Activated CD4-positive, alpha-beta T cell treated with anti-CD3 and anti-CD28 coated beads, Interleukin-2, amount 10 ng/mL, durations not matched to agents 7 days and 5 days (primary cell): ENCODE data around the gene GPRC6A. TPM values are rescaled to one million over a fixed set of nuclear protein-coding genes. Genes with fewer than 3 reads are reported as not detected.
"Not testable (repeated sequence)": the region's sequence is repeated elsewhere in the genome, so short reads cannot be mapped to it uniquely, and the experiment has no call there.

ENCODE experiments used
- CTCF ChIA-PET: fragments of 350-600 bp; sonication (Branson Sonifier 250); formaldehyde crosslinking; loops from one replicate; lab custom pipeline; 2021; ENCODE audit warnings: antibody characterized with exemption; lab: Charles Lee
- POLR2A ChIA-PET: fragments of 350-600 bp; sonication (Branson Sonifier 250); formaldehyde crosslinking; loops from one replicate; lab custom pipeline; 2021; ENCODE audit warnings: antibody characterized with exemption; lab: Charles Lee
- DNase-seq: peaks from one replicate; pipeline ENCODE4 v3.0.0-alpha.2; 2020
- H3K27ac Mint-ChIP-seq: one replicate; pipeline ENCODE4 v1.8.0; 2021; ENCODE audit warnings: mild to moderate bottlenecking, moderate library complexity, mixed read lengths
- H3K27me3 Mint-ChIP-seq: one replicate; pipeline ENCODE4 v1.8.0; 2021; ENCODE audit warnings: mixed read lengths
- H3K36me3 Mint-ChIP-seq: one replicate; pipeline ENCODE4 v1.8.0; 2021; ENCODE audit warnings: low read depth, mixed read lengths
- H3K4me1 Mint-ChIP-seq: one replicate; pipeline ENCODE4 v1.8.0; 2021; ENCODE audit warnings: mixed read lengths
- H3K4me3 Mint-ChIP-seq: one replicate; pipeline ENCODE4 v1.8.0; 2021; ENCODE audit warnings: mild to moderate bottlenecking, moderate library complexity, mixed read lengths
- H3K9me3 Mint-ChIP-seq: one replicate; pipeline ENCODE4 v1.8.0; 2021; ENCODE audit warnings: mixed read lengths
- total RNA-seq, 2 experiments: library from RNA; stranded (reverse); gene quantifications; one replicate each; pipeline ENCODE4 v1.2.3, GENCODE V29; 2021

Gene GPRC6A
- total RNA-seq, 2 experiments from 2014 or later: not detected

- ChIA-PET POLR2A (no interaction called here), CTCF (no interaction called here)
- Mint-ChIP-seq H3K4me1 (no peaks in the 10 kb centered on the region), H3K27ac (no peak overlapping the region), H3K27me3 (peaks cover 5% of the 10 kb centered on the region), H3K9me3 (no peaks in the 10 kb centered on the region), H3K36me3 (no peaks in the 10 kb centered on the region), H3K4me3 (no peak overlapping the region)
- DNase-seq: no peak
Measured at GRCh38 chr6:116827561-116828240, 1.2 kb downstream of the GPRC6A start.

GRCh38 chr6:116816336-116816735 lies 12.5 kb downstream of the GPRC6A start:
- H3K4me3 Mint-ChIP-seq, CTCF ChIA-PET, POLR2A ChIA-PET, H3K9me3 Mint-ChIP-seq, H3K27ac Mint-ChIP-seq, H3K36me3 Mint-ChIP-seq, DNase-seq, H3K27me3 Mint-ChIP-seq, H3K4me1 Mint-ChIP-seq: not testable (repeated sequence)

- Mint-ChIP-seq H3K9me3 (peaks cover 10% of the 10 kb centered on the region), H3K27ac (no peak overlapping the region), H3K36me3 (no peaks in the 10 kb centered on the region), H3K4me1 (no peaks in the 10 kb centered on the region), H3K4me3 (no peak overlapping the region), H3K27me3 (peaks cover 4% of the 10 kb centered on the region)
- ChIA-PET POLR2A (no interaction called here), CTCF (no interaction called here)
- no peak for DNase-seq
Measured at GRCh38 chr6:116812051-116812650, 16.7 kb downstream of the GPRC6A start.

- no peak for DNase-seq
- POLR2A ChIA-PET: no interaction called here
Measured at GRCh38 chr6:116801971-116802370, 26.9 kb downstream of the GPRC6A start.

GRCh38 chr6:116799945-116800344 lies 28.9 kb downstream of the GPRC6A start:
- Mint-ChIP-seq H3K27ac (no peak overlapping the region), H3K4me1 (no peaks in the 10 kb centered on the region), H3K36me3 (no peaks in the 10 kb centered on the region), H3K4me3 (no peak overlapping the region), H3K9me3 (no peaks in the 10 kb centered on the region), H3K27me3 (peaks cover 4% of the 10 kb centered on the region)
- ChIA-PET POLR2A (no interaction called here), CTCF (no interaction called here)
- no peak for DNase-seq

More at GRCh38 chr6:116801971-116802370, 26.9 kb downstream of the GPRC6A start:
- Mint-ChIP-seq H3K27me3 (peaks cover 4% of the 10 kb centered on the region), H3K4me3 (no peak overlapping the region), H3K27ac (no peak overlapping the region), H3K4me1 (no peaks in the 10 kb centered on the region), H3K36me3 (no peaks in the 10 kb centered on the region), H3K9me3 (no peaks in the 10 kb centered on the region)
- CTCF ChIA-PET: no interaction called here

GRCh38 chr6:116797585-116797984 lies 31.3 kb downstream of the GPRC6A start:
- peaks cover 4% of the 10 kb centered on the region for H3K27me3 Mint-ChIP-seq
- ChIA-PET POLR2A (no interaction called here), CTCF (no interaction called here)
- H3K27ac Mint-ChIP-seq: no peak overlapping the region
- no peaks in the 10 kb centered on the region for H3K4me1 Mint-ChIP-seq
- no peak overlapping the region for H3K4me3 Mint-ChIP-seq
- DNase-seq: no peak
- H3K36me3 Mint-ChIP-seq: no peaks in the 10 kb centered on the region
- H3K9me3 Mint-ChIP-seq: no peaks in the 10 kb centered on the region

GRCh38 chr6:116793224-116793623 lies 35.7 kb downstream of the GPRC6A start:
- Mint-ChIP-seq H3K9me3 (no peaks in the 10 kb centered on the region), H3K27ac (no peak overlapping the region), H3K36me3 (no peaks in the 10 kb centered on the region), H3K27me3 (no peaks in the 10 kb centered on the region), H3K4me1 (no peaks in the 10 kb centered on the region), H3K4me3 (no peak overlapping the region)
- CTCF ChIA-PET: interaction anchor here (0.6 kb wide), 1 partner anchor 29 kb away, joined by 3 read pairs; no protein-coding TSS in a partner anchor
- POLR2A ChIA-PET: no interaction called here
- DNase-seq: no peak

- Mint-ChIP-seq H3K4me1 (no peaks in the 10 kb centered on the region), H3K4me3 (no peak overlapping the region), H3K27ac (no peak overlapping the region), H3K9me3 (no peaks in the 10 kb centered on the region), H3K36me3 (no peaks in the 10 kb centered on the region), H3K27me3 (peaks cover 12% of the 10 kb centered on the region)
- DNase-seq: no peak
- ChIA-PET POLR2A (no interaction called here), CTCF (no interaction called here)
Measured at GRCh38 chr6:116783852-116784251, 45.0 kb downstream of the GPRC6A start.

GRCh38 chr6:116779573-116780164 lies 49.2 kb downstream of the GPRC6A start:
- Mint-ChIP-seq H3K4me1 (no peaks in the 10 kb centered on the region), H3K9me3 (no peaks in the 10 kb centered on the region), H3K36me3 (no peaks in the 10 kb centered on the region), H3K4me3 (no peak overlapping the region), H3K27me3 (peaks cover 11% of the 10 kb centered on the region), H3K27ac (no peak overlapping the region)
- CTCF ChIA-PET: no interaction called here
- POLR2A ChIA-PET: no interaction called here
- no peak for DNase-seq

GRCh38 chr6:116773886-116774285 lies 55.0 kb downstream of the GPRC6A start:
- Mint-ChIP-seq H3K27me3 (peaks cover 17% of the 10 kb centered on the region), H3K9me3 (no peaks in the 10 kb centered on the region), H3K27ac (no peak overlapping the region), H3K4me3 (no peak overlapping the region), H3K36me3 (no peaks in the 10 kb centered on the region), H3K4me1 (no peaks in the 10 kb centered on the region)
- ChIA-PET CTCF (no interaction called here), POLR2A (no interaction called here)
- no peak for DNase-seq

GRCh38 chr6:116772450-116772849 lies 56.4 kb downstream of the GPRC6A start:
- CTCF ChIA-PET: interaction anchor here (0.7 kb wide), 1 partner anchor 143 kb away, joined by 3 read pairs; no protein-coding TSS in a partner anchor
- peaks cover 23% of the 10 kb centered on the region for H3K27me3 Mint-ChIP-seq
- DNase-seq: no peak
- H3K36me3 Mint-ChIP-seq: no peaks in the 10 kb centered on the region
- no peak overlapping the region for H3K27ac Mint-ChIP-seq
- H3K4me1 Mint-ChIP-seq: no peaks in the 10 kb centered on the region
- no peaks in the 10 kb centered on the region for H3K9me3 Mint-ChIP-seq
- POLR2A ChIA-PET: no interaction called here
- H3K4me3 Mint-ChIP-seq: no peak overlapping the region

GRCh38 chr6:116767715-116768114 lies 61.2 kb downstream of the GPRC6A start:
- Mint-ChIP-seq H3K27ac (no peak overlapping the region), H3K4me3 (no peak overlapping the region), H3K36me3 (no peaks in the 10 kb centered on the region), H3K9me3 (no peaks in the 10 kb centered on the region), H3K4me1 (peaks cover 11% of the 10 kb centered on the region), H3K27me3 (peaks cover 54% of the 10 kb centered on the region)
- ChIA-PET CTCF (no interaction called here), POLR2A (no interaction called here)
- no peak for DNase-seq

GRCh38 chr6:116766506-116767176 lies 62.2 kb downstream of the GPRC6A start:
- peaks cover 11% of the 10 kb centered on the region for H3K4me1 Mint-ChIP-seq
- ChIA-PET POLR2A (no interaction called here), CTCF (no interaction called here)
- H3K27ac Mint-ChIP-seq: no peak overlapping the region
- no peaks in the 10 kb centered on the region for H3K36me3 Mint-ChIP-seq
- H3K4me3 Mint-ChIP-seq: no peak overlapping the region
- no peaks in the 10 kb centered on the region for H3K9me3 Mint-ChIP-seq
- no peak for DNase-seq
- peaks cover 56% of the 10 kb centered on the region for H3K27me3 Mint-ChIP-seq
